ENCODE results near the gene PARVG.

Gene PARVG, protein sequence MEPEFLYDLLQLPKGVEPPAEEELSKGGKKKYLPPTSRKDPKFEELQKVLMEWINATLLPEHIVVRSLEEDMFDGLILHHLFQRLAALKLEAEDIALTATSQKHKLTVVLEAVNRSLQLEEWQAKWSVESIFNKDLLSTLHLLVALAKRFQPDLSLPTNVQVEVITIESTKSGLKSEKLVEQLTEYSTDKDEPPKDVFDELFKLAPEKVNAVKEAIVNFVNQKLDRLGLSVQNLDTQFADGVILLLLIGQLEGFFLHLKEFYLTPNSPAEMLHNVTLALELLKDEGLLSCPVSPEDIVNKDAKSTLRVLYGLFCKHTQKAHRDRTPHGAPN

GRCh38 chr22:44180706-44181032 lies at the start of gene PARVG:
Gene PARVG, plus strand, starts transcription at chr22:44180925. Its CDS starts 2,405 bp downstream, at chr22:44183330.
- peak; percentile 46 for DNase-seq

DNA sequence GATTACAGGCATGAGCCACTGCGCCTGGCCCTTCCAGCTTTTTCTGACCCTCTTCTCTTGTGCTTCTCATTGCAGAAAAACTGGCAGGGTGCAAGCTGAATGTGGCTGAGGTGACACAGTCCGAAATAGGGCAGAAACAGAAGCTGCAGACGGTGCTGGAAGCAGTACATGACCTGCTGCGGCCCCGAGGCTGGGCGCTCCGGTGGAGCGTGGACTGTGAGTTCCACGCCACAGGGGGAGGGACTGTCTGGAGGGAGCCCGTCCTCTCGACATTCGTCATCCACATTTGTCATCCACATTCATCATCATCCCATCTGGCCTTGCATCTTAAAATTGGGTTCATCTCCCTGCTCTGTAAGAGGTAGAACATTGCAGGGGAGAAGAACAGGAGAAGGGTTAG lies 49.3 kb upstream of the PARVG start:
- DNase-seq: no peak

- no peak for DNase-seq
Measured at GRCh38 chr22:44131989-44132685, 48.6 kb upstream of the PARVG start.

GRCh38 chr22:44132724-44133123 lies 48.0 kb upstream of the PARVG start:
- no peak for DNase-seq

DNA sequence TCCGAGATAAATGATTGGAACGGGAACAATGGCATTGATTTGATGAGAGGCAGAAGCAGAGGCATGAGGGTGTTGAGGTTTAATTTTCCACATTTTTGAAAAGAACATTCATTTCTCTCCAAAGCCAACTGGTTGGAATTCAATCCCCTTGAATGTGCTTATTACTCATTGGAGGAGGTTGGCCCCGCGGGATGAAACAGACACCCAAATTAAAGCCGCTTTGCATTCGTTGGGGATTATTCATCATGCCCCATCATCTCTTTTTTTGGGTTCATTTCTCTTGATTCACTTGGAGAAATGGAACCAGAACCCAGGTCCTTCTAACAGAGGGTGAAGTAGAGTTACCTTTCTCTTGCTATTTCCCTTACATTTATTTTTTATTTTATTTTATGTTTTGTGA lies 47.6 kb upstream of the PARVG start:
- DNase-seq: no peak

GRCh38 chr22:44133901-44134571 lies 46.7 kb upstream of the PARVG start:
- no peak for DNase-seq

GRCh38 chr22:44136112-44136511 lies 44.6 kb upstream of the PARVG start:
- DNase-seq: no peak

DNA sequence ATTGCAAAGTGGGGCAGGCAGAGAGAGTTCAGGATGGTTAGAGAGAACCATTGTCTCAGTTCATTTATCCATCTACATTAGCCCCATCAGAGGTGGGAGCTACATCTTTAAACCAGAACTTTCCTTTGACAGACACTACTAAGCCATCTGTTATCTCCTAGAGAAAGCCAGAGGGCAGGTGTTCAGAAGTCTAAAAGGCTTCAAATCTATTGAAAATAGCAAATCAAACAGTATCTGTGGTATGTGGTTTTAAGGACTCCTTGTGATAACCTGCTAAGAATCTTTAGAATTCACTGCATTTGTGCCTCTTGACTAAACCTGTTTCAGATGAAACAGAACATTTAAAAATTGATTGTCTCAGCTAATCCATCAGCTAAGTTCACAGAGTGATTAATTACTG lies 43.9 kb upstream of the PARVG start:
- no peak for DNase-seq

DNA sequence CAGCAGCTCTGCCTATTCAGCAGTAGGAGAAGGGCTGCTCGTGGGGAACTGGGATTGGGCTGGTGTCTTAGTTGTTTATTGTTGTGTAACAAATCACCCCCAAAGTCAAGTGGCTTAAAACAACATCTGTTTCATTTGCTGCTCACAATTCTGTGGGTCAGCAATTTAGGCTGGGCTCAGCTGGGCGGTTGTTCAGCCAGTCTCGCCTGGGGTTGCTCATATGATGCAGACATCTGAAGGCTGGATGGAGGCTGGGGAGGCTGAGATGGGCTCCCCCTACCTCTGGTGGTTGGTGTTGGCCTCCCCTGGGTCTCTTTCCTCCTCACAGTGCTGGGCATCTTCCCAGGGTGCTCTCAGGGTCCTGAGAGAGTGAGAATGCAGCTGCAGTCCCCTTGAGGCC lies 43.3 kb upstream of the PARVG start:
- DNase-seq: no peak

- no peak for DNase-seq
Measured at GRCh38 chr22:44139773-44140172, 41.0 kb upstream of the PARVG start.

DNA sequence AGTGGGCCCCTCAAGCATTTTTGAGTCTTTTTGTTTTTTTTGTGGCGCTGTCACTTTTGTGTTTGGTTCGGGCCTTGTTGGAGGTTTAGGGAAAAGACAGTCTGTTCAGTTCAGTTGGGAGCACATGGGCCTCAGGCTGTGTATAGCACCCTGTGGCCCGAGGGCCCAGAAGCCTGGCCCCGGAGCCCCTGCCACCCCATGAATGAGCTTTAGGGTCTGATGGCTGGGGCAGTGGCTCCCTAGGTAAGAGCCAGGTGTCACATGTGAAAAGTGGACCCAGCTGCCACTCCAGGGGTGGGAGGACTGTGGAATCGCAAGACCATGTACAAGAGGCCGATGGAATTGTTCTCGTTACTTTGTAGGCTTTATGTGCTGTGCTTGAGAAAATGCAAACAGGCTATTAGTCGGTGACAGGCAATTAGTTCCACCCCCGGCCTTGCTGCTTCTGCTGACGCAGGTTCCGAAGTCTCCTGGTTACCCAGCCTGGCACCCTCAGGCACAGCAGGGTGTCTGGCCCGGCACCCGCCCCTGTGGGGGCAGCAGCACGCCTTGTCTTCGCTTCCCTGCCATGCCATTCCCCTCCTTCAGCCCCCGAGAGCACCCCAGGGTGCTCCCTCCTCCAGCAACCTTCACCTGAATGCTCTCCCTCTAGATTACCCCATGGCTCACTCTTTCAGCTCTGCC lies 38.2 kb upstream of the PARVG start:
- no peak for DNase-seq

GRCh38 chr22:44143105-44143474 lies 37.6 kb upstream of the PARVG start:
- no peak for DNase-seq

GRCh38 chr22:44143579-44143978 lies 37.1 kb upstream of the PARVG start:
- DNase-seq: no peak

DNA sequence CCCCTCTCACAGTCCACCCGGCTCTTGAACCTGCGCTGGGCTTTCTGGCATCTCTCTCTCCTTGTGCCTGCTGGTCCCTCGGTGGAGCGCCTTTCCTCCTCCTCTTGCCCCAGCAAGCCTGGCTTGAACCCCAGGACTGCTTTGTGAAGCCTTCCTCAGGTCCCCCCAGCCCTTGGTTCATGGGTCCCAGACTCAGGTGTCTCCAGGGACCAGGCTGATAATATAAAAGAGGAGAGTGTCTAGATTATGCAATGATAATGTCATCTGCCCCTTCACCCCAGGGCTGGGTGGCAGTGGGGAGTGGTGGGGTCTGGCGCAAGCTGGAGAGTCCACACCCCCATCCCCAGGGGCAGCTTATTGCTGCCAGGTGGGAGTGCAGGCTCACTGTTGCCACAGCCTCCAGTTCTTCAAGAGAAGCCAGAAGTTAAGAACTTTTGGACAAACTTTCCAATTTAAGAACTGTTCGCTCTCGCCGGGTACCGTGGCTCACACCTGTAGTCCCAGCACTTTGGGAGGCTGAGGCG lies 36.6 kb upstream of the PARVG start:
- no peak for DNase-seq

- DNase-seq: no peak
Measured at GRCh38 chr22:44145544-44145943, 35.2 kb upstream of the PARVG start.

DNA sequence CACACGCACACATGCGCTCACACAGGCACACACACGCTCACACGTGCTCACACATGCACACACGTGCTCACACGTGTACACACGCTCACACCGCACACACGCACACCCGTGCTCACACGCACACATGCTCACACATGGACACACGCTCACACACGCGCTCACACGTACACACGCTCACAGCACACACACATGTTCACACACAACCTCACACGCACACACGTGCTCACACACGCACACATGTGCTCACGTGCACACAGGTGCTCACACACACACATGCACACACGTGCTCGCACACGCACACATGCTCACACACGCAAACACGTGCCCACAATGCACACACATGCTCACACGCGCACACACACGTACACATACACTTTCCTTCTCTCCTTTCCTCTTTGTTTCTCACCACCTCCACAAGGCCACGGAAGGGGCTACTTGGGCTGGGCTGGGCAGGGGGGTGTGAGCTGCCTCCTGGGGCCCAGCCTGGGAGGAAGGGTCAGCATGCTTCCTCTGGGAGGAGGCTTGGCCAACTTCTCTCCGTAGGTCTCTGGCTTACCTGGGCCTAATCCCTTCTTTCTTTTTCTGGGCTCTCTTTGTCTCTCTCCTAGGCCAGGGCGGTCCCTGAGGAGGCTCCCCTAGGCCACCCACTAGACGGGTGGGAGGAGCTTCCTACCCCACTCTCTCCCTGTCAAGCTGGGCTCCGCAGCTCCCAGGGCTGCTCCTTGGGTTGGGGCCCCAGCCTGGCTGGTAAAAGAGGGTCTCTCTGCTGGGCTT lies 34.5 kb upstream of the PARVG start:
- no peak for DNase-seq

- DNase-seq: no peak
Measured at GRCh38 chr22:44147008-44147645, 33.6 kb upstream of the PARVG start.

- DNase-seq: no peak
Measured at GRCh38 chr22:44147821-44148574, 32.7 kb upstream of the PARVG start.

DNA sequence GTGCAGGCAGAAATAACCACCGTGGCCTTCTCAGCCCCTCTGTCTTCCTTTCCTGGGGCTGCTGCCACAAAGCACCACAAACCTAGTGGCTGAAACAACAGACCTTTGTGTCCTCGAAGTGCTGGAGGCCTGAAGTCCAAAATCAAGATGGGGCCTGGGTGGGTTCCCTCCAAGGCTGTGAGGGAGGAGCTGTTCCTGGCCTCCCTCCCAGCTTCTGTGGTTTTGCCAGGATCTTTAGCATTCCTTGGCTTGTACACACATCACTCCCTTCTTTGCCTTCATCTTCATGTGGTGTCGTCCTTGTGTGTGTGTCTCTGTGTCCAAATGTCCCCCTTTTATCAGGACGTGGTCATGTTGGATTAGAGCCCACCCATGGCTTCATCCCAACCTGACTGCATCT lies 29.0 kb upstream of the PARVG start:
- DNase-seq: no peak

- DNase-seq: no peak
Measured at GRCh38 chr22:44153710-44154109, 27.0 kb upstream of the PARVG start.

DNA sequence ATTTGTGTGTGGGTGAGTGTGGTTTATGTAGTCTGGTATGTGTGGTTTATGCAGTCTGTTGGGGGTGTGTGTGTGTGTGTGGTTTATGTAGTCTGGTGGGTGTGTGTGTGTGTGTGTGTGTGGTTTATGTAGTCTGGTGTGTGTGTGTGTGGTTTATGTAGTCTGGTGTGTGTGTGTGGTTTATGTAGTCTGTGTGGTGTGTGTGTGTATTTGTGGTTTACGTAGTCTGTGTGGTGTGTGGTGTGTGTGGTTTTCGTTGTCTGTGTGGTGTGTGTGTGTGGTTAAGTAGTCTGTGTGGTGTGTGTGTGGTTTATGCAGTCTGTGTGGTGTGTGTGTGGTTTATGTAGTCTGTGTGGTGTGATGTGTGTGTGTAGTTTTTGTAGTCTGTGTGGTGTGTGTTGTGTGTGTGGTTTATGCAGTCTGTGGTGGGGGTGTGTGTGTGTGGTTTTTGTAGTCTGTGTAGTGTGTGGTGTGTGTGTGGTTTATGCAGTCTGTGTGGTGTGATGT lies 26.2 kb upstream of the PARVG start:
- DNase-seq: no peak

Measured in CD4-positive, alpha-beta T cell treated with Interleukin-17A for 4 hours (primary cell).